D721Med (cell line): Measurements from ENCODE around the gene LRRTM3.

ENCODE experiments used
- DNase-seq: peaks from one replicate; pipeline ENCODE4 v3.0.0; 2011; ENCODE audit warnings: low spot score; ENCODE audit not compliant: insufficient read length
- FAIRE-seq: peaks from 2 replicates; lab custom pipeline; 2011; peaks lifted over from hg19 to GRCh38; lab: Jason Lieb, UNC
- TF ChIP-seq, protein P1 (sequence below): IDR thresholded peaks from 2 replicates; pipeline ENCODE4 v1.5.1; 2012; ENCODE audit warnings: mild to moderate bottlenecking, control low read depth; ENCODE audit not compliant: insufficient read depth; ENCODE audit errors: missing control alignments

The LRRTM3 gene

GRCh38 chr10:66925896-66926715 is at the start of gene LRRTM3:
TSS of gene LRRTM3 (plus strand) at chr10:66926036.
- FAIRE-seq, result no peak
- TF ChIP-seq, protein P1, sequence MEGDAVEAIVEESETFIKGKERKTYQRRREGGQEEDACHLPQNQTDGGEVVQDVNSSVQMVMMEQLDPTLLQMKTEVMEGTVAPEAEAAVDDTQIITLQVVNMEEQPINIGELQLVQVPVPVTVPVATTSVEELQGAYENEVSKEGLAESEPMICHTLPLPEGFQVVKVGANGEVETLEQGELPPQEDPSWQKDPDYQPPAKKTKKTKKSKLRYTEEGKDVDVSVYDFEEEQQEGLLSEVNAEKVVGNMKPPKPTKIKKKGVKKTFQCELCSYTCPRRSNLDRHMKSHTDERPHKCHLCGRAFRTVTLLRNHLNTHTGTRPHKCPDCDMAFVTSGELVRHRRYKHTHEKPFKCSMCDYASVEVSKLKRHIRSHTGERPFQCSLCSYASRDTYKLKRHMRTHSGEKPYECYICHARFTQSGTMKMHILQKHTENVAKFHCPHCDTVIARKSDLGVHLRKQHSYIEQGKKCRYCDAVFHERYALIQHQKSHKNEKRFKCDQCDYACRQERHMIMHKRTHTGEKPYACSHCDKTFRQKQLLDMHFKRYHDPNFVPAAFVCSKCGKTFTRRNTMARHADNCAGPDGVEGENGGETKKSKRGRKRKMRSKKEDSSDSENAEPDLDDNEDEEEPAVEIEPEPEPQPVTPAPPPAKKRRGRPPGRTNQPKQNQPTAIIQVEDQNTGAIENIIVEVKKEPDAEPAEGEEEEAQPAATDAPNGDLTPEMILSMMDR, result peak; percentile 67
- no peak for DNase-seq

DNA sequence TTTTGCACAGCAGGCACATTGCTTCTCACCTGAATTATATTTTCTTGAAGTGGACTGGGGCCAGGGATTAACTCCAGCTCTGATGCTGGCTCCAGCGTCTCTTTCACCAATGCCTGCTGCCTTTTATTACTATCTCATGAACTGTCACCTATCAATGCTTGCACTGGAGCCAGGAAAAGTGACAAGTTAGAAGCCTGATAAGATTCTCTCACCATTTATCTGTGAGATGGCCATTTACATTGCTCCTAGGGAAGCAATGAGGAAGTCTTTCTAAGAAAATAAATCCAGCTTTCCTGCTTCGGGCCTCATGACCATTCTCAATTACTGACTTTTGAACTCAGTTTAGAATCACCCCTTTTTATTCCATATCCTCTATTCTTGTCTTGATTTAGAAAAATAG is 48.5 kb upstream of the LRRTM3 start:
- DNase-seq (no peak), FAIRE-seq (no peak)
- TF ChIP-seq, protein P1, result no peak

GRCh38 chr10:66880292-66880691 is 45.5 kb upstream of the LRRTM3 start:
- DNase-seq (no peak), FAIRE-seq (no peak)
- TF ChIP-seq, protein P1, result no peak

DNA sequence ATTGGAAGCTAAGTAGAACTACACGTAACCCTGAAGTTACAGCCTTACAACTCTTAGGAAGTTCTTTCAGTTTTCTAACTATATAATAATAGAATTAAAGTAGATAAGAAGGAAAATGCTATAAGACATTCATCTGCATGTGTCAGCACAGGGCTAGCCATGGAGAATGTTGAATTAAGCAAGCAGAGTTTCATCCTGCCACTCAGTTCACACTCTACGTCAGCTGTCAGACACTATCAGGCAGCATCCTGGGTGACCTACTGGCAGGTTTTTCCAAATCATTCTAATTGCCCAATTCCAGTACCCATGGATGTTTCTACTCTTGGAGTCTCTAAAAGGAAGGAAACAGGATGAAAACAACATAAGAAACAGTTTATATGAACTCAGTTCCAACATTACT is 45.0 kb upstream of the LRRTM3 start:
- TF ChIP-seq, protein P1, result no peak
- no peak for FAIRE-seq

GRCh38 chr10:66881814-66882213 is 44.0 kb upstream of the LRRTM3 start:
- TF ChIP-seq, protein P1, result no peak
- no peak for DNase-seq
- no peak for FAIRE-seq

More for the DNA sequence above, 45.0 kb upstream of the LRRTM3 start:
- DNase-seq, result no peak

- no peak for FAIRE-seq
- no peak for DNase-seq
- TF ChIP-seq, protein P1, result no peak
These were observed 43.6 kb upstream of the LRRTM3 start for GRCh38 chr10:66882271-66882670.

- no peak for FAIRE-seq
- DNase-seq, result no peak
- TF ChIP-seq, protein P1, result no peak
These were observed 39.0 kb upstream of the LRRTM3 start for GRCh38 chr10:66886848-66887247.
